HEK293 (cell line): ENCODE data around the gene KRT8.

Source experiments
- BCL6B ChIP-seq: fragments of 450-650 bp; formaldehyde crosslinking; IDR thresholded peaks from 2 replicates; pipeline ENCODE4 v1.5.1; 2017; ENCODE audit warnings: missing biosample characterization, missing genetic modification characterization
- EGR2 ChIP-seq: fragments of 450-650 bp; formaldehyde crosslinking; IDR thresholded peaks from 2 replicates; pipeline ENCODE4 v1.5.1; 2016; ENCODE audit warnings: low read depth, missing biosample characterization, missing genetic modification characterization
- HOXC10 ChIP-seq: sonication (generic); formaldehyde crosslinking; IDR thresholded peaks from 2 replicates; pipeline ENCODE4 v1.8.1; 2023; ENCODE audit warnings: mild to moderate bottlenecking, missing genetic modification reagents
- KLF16 ChIP-seq: fragments of 450-650 bp; formaldehyde crosslinking; IDR thresholded peaks from 2 replicates; pipeline ENCODE4 v1.5.1; 2017; ENCODE audit warnings: missing biosample characterization, missing genetic modification characterization
- KLF8 ChIP-seq: fragments of 450-650 bp; formaldehyde crosslinking; IDR thresholded peaks from 2 replicates; pipeline ENCODE4 v1.5.1; 2016; ENCODE audit warnings: missing biosample characterization, missing genetic modification characterization
- KLF9 ChIP-seq: fragments of 450-650 bp; formaldehyde crosslinking; IDR thresholded peaks from 2 replicates; pipeline ENCODE4 v1.5.1; 2016; ENCODE audit warnings: missing biosample characterization, missing genetic modification characterization, low read depth
- MYNN ChIP-seq: fragments of 450-650 bp; formaldehyde crosslinking; IDR thresholded peaks from 2 replicates; pipeline ENCODE4 v1.5.1; 2016; ENCODE audit warnings: missing biosample characterization, missing genetic modification characterization, borderline replicate concordance
- OSR2 ChIP-seq: fragments of 450-650 bp; formaldehyde crosslinking; IDR thresholded peaks from 2 replicates; pipeline ENCODE4 v1.5.1; 2016; ENCODE audit warnings: missing biosample characterization, missing genetic modification characterization
- OVOL3 ChIP-seq: fragments of 450-650 bp; formaldehyde crosslinking; IDR thresholded peaks from 2 replicates; pipeline ENCODE4 v1.5.1; 2016; ENCODE audit warnings: missing biosample characterization, missing genetic modification characterization
- PRDM10 ChIP-seq: fragments of 450-650 bp; formaldehyde crosslinking; IDR thresholded peaks from 2 replicates; pipeline ENCODE4 v1.5.1; 2016; ENCODE audit warnings: missing biosample characterization, missing genetic modification characterization
- SETDB1 ChIP-seq: IDR thresholded peaks from one replicate; pipeline ENCODE4 v1.6.1; 2017; ENCODE audit warnings: mild to moderate bottlenecking, low read length, moderate library complexity, mixed read lengths; ENCODE audit not compliant: insufficient read length
- ZBTB20 ChIP-seq: fragments of 450-650 bp; formaldehyde crosslinking; IDR thresholded peaks from 2 replicates; pipeline ENCODE4 v1.5.1; 2016; ENCODE audit warnings: missing biosample characterization, missing genetic modification characterization
- ZNF169 ChIP-seq: fragments of 450-650 bp; formaldehyde crosslinking; IDR thresholded peaks from 2 replicates; pipeline ENCODE4 v1.5.1; 2016; ENCODE audit warnings: missing biosample characterization, missing genetic modification characterization
- ZNF2 ChIP-seq: fragments of 450-650 bp; formaldehyde crosslinking; IDR thresholded peaks from 2 replicates; pipeline ENCODE4 v1.5.1; 2016; ENCODE audit warnings: missing biosample characterization, missing genetic modification characterization
- ZNF214 ChIP-seq: fragments of 450-650 bp; formaldehyde crosslinking; IDR thresholded peaks from 2 replicates; pipeline ENCODE4 v1.5.1; 2017; ENCODE audit warnings: missing biosample characterization, mild to moderate bottlenecking, missing genetic modification characterization, borderline replicate concordance
- ZNF274 ChIP-seq, 2 experiments: fragments of 200-500 bp in 1 of 2; fragments of 450-650 bp in 1 of 2; sonication (Bioruptor generic) in 1 of 2; formaldehyde crosslinking in 1 of 2; IDR thresholded peaks; 2 replicates each; pipeline versions ENCODE4 v1.5.1 to v1.6.1; 2014 to 2016; ENCODE audit warnings: borderline replicate concordance in 1 of 2, inconsistent platforms in 1 of 2, low read length in 1 of 2, missing biosample characterization in 1 of 2, missing genetic modification characterization in 1 of 2
- ZNF362 ChIP-seq: fragments of 450-650 bp; formaldehyde crosslinking; IDR thresholded peaks from 2 replicates; pipeline ENCODE4 v1.5.1; 2016; ENCODE audit warnings: missing biosample characterization, missing genetic modification characterization
- ZNF366 ChIP-seq: fragments of 450-650 bp; formaldehyde crosslinking; conservative IDR thresholded peaks from 2 replicates; pipeline ENCODE4 v1.5.1; 2016; ENCODE audit warnings: missing biosample characterization, missing genetic modification characterization
- ZNF423 ChIP-seq: fragments of 450-650 bp; formaldehyde crosslinking; IDR thresholded peaks from 2 replicates; pipeline ENCODE4 v1.5.1; 2016; ENCODE audit warnings: missing biosample characterization, missing genetic modification characterization
- ZNF48 ChIP-seq: fragments of 450-650 bp; formaldehyde crosslinking; IDR thresholded peaks from 2 replicates; pipeline ENCODE4 v1.5.1; 2016; ENCODE audit warnings: missing biosample characterization, missing genetic modification characterization
- ZNF544 ChIP-seq: fragments of 450-650 bp; formaldehyde crosslinking; IDR thresholded peaks from 2 replicates; pipeline ENCODE4 v1.5.0; 2017; ENCODE audit warnings: missing biosample characterization, missing genetic modification characterization
- ZNF548 ChIP-seq: fragments of 450-650 bp; formaldehyde crosslinking; IDR thresholded peaks from 2 replicates; pipeline ENCODE4 v1.5.1; 2016; ENCODE audit warnings: missing biosample characterization, missing genetic modification characterization
- ZNF549 ChIP-seq: fragments of 450-650 bp; IDR thresholded peaks from 2 replicates; pipeline ENCODE4 v1.5.1; 2018; ENCODE audit warnings: missing biosample characterization, missing genetic modification characterization, mild to moderate bottlenecking, inconsistent platforms, moderate library complexity
- ZNF558 ChIP-seq: fragments of 450-650 bp; formaldehyde crosslinking; IDR thresholded peaks from 2 replicates; pipeline ENCODE4 v1.5.1; 2016; ENCODE audit warnings: missing biosample characterization, missing genetic modification characterization
- ZNF585B ChIP-seq: fragments of 450-650 bp; formaldehyde crosslinking; IDR thresholded peaks from 2 replicates; pipeline ENCODE4 v1.5.1; 2016; ENCODE audit warnings: missing biosample characterization, missing genetic modification characterization
- ZNF596 ChIP-seq: fragments of 450-650 bp; IDR thresholded peaks from 2 replicates; pipeline ENCODE4 v1.5.0; 2018; ENCODE audit warnings: missing biosample characterization, mild to moderate bottlenecking, missing genetic modification characterization, moderate library complexity
- ZNF626 ChIP-seq: fragments of 450-650 bp; sonication (Bioruptor Pico); formaldehyde crosslinking; IDR thresholded peaks from 2 replicates; pipeline ENCODE4 v1.5.1; 2018; ENCODE audit warnings: missing biosample characterization, missing genetic modification characterization, inconsistent platforms
- ZNF654 ChIP-seq: fragments of 450-650 bp; formaldehyde crosslinking; IDR thresholded peaks from 2 replicates; pipeline ENCODE4 v1.5.1; 2016; ENCODE audit warnings: low read depth, missing biosample characterization, missing genetic modification characterization
- ZNF747 ChIP-seq: fragments of 450-650 bp; formaldehyde crosslinking; IDR thresholded peaks from 2 replicates; pipeline ENCODE4 v1.5.1; 2016; ENCODE audit warnings: missing biosample characterization, missing genetic modification characterization
- ZSCAN18 ChIP-seq: fragments of 450-650 bp; formaldehyde crosslinking; IDR thresholded peaks from 2 replicates; pipeline ENCODE4 v1.5.1; 2016; ENCODE audit warnings: missing biosample characterization, missing genetic modification characterization

The KRT8 gene

GRCh38 chr12:52903285-52903854, 1.5 kb downstream of the KRT8 start (continued):
- no peak for TF ChIP-seq ZNF362 (tag by site-specific recombination)
- peak; percentile 98 for TF ChIP-seq ZBTB20 (tag by site-specific recombination)
- TF ChIP-seq ZNF214, result no peak
- no peak for TF ChIP-seq ZNF626 (tag by site-specific recombination)
- no peak for TF ChIP-seq ZNF585B (tag by site-specific recombination)
- TF ChIP-seq HOXC10 (CRISPR knock-in tag), result no peak
- TF ChIP-seq ZNF544 (tag by site-specific recombination), result no peak
- TF ChIP-seq ZNF366 (tag by site-specific recombination), result no peak
- no peak for TF ChIP-seq ZSCAN18 (tag by site-specific recombination)
- TF ChIP-seq KLF8 (tag by site-specific recombination), result peak; percentile 99
- peak; percentile 26; the same call in 1 of the 2 replicates for TF ChIP-seq OSR2 (tag by site-specific recombination)
- no peak for TF ChIP-seq ZNF548 (tag by site-specific recombination)
- TF ChIP-seq ZNF558 (tag by site-specific recombination), result no peak
- 0 out of 2 replicates have a peak, but pooled peaks have one; percentile 47 for TF ChIP-seq ZNF423 (tag by site-specific recombination)
- TF ChIP-seq ZNF48, result no peak
- 0 out of 2 replicates have a peak, but pooled peaks have one; percentile 8 for TF ChIP-seq KLF9 (tag by site-specific recombination)
- no peak for TF ChIP-seq ZNF549 (tag by site-specific recombination)
- TF ChIP-seq ZNF169 (tag by site-specific recombination), result no peak
- TF ChIP-seq ZNF596 (tag by site-specific recombination), result no peak
- TF ChIP-seq MYNN (tag by site-specific recombination), result no peak
- no peak for TF ChIP-seq ZNF654
- TF ChIP-seq ZNF747 (tag by site-specific recombination), result no peak
- TF ChIP-seq ZNF2, result peak; percentile 16; the same call in 1 of the 2 replicates
- TF ChIP-seq PRDM10 (tag by site-specific recombination), result no peak
- no peak for TF ChIP-seq ZNF274 (IDR thresholded peaks at IDR 0.05; ENCODE audit: low read length)
- TF ChIP-seq ZNF274 (tag by site-specific recombination; IDR thresholded peaks at IDR 0.05; ENCODE audit: borderline replicate concordance), result no peak
- TF ChIP-seq KLF16 (tag by site-specific recombination), result peak; percentile 94
- TF ChIP-seq BCL6B (tag by site-specific recombination), result no peak
- peak; percentile 75; the same call in 1 of the 2 replicates for TF ChIP-seq EGR2 (tag by site-specific recombination)
- TF ChIP-seq OVOL3 (tag by site-specific recombination), result peak; percentile 41; the same call in 1 of the 2 replicates
- TF ChIP-seq SETDB1, result no peak
